GM21529 (cell line): ENCODE results near the gene LRMDA.
A peak's percentile ranks its signal among the peaks of the same experiment; 100 is the strongest.

ENCODE experiments used
- ATAC-seq: cut with Tn5 transposase; IDR thresholded peaks from one replicate; pipeline ENCODE4 v1.9.1; 2021; ENCODE audit not compliant: unreplicated experiment

Gene LRMDA

DNA sequence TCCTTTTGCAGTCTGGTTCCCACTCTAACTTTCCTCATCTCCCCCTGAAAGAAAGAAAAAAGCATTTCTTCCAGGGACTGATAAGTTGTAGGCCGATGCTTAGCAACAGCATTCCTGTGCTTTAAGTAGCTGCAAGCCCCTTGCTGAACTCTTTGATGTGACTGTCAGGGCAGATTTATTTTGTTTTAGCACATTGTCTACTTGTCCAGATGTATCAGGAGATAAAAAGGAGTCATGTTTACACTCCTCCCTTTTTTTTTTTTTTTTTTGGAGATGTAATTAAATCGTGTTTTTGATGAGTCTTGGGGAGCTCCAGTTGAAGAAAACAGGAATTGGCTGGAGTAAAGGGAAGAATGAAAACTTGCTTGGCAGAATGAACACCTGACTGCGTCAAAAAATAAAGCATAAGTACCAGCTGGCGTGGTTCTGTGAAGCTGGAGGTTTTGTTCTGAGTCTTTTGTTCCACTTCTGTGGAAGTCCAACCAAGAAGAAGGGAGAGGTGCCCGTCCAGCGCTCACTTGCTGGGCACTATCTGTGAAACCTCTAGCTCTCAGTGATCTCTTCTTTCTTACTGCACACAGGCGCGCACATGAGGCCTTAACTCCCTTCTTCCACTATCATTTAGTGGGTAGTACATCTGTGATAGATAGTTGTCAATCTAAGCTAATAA lies 871.7 kb downstream of the LRMDA start:
- no peak for ATAC-seq

DNA sequence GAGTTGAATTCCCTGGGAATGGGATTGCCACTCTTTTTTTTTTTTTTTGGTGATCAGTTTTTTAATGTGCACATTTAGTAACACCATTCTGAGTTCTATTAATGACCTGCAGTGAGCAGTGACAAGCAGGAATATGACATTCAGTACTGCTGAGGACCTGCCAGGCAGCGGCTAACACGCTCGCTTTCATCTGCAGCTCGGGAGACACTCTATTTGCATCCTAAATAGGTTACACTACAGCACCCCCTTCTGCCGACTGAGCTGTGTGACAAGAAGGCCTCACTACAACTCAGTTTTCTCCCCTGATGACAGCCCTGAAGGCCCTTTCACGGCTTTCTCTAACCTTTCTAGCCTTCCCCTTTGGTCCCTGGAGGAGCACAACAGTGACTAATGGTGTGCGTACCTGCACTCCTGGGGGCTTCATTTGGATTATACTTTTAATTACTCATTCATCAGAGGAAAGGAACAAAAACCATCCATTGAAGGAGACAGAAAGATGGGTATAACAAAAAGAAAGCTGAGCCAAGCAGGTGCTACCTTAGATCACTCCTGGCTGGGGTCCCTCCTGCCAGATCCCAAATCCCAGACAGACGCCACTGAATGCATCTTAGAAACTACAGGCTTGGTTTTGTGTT lies 872.4 kb downstream of the LRMDA start:
- ATAC-seq = no peak

DNA sequence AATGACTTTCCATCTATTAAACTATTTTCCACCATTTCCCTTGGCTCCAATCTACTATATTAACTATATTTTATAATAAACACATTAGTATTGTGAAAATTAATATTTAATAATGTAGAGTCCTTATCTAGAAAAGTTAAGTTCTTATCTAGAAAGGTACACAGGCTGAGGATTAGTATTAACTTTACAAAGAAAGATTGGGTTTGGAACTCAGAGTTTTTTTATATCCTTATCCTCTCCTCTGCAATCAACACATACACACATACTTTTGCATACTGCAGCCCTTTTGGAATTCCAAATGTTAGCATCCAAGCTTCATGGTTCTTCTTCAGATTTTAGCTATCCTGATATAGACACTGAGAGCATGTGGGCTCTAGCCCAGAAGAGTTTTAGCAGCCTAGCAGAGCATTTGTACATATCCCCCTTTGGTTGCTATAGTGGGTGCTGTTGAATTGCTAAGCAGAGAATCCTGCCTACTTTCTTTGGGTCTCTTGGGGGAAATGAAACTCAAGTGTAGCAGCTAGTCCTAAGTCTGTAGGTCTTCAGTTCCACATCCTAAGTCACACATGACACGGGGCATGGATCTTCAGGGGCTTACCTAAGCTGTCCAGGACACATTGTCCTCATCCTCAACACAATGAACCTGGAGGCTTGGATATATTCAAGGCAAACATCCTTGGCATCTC lies 874.6 kb downstream of the LRMDA start:
- ATAC-seq = no peak

DNA sequence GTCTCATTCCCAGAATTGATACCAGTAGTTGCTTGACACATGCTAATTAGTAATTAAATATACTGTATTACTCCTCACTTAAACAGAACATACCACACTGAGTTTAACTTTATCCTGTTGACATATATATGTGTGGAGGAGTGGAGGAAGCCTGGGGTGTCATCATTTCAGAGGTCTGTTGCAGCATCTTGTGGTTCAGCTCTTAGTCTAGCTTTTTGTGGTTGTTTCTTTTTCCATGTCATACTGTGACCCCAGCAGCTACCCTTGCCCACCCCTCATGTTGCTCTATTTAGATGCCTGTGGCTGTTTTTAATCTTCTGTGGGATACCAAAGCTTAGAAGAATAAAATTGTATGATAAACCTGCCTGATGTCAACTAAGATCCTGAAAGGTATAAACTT lies 875.4 kb downstream of the LRMDA start:
- no peak for ATAC-seq

DNA sequence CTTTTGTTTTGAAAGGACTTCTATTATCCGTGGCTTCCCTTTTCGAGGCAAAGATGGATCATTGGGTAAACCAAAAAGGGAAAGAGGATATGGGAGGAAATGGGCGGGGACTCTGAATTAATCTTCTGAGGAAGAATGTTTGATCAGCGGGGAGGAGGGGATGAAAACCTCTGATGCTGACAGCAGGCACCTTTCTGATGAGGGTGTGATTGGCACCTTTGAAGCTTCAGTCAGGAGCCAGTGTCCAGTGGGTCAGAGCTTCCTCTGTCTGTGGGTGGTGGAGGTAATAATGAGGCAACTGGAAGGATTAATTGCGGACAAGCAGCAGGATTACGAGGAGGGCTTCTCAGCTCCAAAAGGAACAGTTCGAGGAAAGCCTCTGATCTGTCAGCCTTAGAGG lies 877.6 kb downstream of the LRMDA start:
- ATAC-seq = no peak

DNA sequence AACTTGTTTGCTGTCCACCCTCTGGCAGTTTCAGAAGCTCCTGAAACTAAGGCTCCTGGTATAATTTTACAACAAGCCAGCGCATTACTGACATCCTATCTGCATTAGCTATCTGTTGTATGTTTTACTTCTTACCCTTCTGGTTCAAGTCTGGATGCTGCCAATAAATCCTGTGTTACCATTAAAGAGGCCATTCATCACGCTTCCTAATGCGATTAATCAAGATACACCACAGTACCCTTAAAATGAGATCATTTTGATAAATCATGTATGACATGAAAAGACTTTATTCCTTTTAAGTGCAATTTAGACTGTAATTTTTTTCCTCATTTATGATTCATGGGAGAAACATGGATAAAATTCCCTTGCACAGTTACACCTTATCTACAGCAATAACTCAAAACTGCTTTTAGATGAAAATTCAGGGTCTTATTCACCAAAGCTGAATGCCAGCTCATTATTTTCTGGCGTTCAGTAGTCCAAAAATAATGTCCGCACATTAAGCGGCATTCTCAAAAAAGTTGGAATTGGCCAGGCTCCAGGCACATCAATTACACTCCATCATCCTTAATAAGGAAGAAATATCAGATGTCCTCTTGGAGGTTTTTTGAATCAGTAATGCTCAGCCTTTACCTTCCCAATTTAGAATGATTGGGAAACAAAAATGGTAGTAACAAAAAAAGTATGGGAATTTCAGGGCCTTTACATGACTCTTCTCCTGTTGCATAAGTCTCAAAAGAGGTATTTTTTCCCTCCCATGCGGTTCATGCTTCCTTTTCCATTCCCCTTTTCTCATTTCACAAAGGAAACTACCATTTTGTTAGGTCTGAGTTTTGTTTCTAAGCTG lies 878.5 kb downstream of the LRMDA start:
- no peak for ATAC-seq

DNA sequence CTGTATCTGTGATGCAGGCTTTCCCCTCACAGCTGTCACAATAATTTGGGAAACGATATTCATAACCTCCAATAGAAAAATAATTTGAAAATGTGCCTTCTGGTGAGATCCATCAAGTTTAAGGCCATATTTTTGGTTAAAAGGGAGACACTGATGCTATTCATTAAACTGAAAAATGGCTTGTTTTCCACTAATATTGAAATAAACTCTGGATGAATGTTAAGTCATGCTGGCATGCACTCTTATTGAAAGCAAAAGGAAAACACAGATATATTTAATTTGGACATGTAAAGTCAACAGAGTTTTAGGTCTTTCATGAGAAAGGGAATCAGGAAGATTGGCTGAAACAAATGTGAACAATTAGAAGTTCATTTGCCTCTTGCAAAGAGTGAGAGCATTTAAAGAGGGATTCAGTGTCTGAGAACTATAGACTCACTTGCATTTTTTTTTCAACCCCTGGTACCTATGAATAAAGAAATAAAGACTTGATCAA lies 879.2 kb downstream of the LRMDA start:
- ATAC-seq = no peak

DNA sequence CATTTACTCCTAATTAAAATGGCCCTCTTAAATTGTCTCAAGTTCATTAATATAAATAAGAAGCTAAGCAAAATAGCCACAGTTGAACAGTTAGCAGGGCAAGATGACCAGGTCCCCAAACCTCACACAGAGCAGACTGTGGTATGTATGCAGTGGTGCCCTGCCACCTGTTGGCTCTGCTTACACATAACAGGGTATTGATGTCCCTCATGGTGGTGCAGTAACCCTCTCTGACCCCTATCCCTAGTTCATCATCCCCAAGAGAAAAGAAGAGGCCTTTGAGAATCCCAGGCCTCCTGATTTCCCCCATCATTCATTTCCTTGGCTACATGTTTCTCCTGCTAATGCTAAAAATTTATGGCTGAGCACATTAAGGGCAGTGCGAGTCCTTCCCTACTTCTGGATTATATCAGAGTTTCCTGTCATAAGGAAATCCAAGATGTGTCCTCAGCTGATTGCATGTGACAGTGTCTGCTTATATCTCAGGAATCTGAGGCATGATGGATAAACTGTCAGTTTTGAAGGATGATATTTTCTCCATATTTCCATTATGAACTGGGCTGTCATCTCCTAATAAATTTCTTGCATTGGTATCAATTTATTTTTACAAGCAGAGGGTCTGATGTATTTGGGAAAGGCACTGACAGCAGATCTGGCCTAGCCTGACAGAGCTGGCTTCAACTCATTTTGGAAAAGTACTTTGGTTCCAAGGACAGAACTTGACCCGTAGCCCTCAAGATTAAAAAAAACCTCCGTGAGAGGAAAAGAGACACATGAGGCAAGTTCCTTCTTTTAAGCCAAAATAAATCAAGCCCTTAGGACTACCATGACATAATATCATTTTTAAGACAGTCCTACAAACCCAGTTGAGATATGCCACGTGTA lies 880.6 kb downstream of the LRMDA start:
- ATAC-seq = peak; percentile 76

DNA sequence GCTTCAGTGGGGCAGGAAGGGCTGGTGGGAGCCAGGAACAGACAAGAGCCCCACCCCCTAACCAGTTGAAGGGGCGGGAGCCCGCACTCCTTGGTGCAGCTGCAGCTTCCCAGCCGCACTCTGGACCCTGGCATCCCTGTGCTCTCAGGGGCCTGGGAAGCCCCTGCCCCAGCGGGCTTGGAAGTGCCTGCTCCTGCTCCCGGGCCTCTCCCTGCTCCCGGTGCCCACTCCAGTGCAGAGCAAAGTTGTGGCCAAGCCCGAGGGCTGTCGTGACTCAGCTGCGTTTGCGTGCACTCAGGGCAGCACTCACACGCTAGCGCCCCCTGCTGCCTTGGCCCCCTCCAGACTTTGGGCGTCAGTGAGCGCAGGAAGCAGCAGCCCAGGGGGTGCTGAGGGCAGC lies 883.8 kb downstream of the LRMDA start:
- ATAC-seq = no peak

DNA sequence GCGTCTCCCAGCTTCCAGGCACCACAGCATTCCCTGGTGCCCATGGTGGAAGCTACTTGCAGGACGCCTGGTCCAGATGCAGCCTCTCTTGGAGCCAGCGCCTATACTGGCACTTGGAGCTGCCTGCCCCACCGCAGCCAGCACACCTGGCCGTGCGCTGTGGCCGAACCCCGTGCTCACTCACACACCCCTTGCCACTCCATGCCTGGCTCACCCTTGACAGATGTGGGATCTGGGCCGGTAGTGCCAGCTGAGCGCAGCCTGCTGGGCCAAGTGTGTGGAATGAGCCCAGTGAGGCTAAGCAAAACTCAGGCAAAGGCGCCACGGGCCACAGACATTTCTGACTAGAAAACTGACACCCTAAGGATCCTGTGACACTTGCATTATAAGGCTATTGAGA lies 884.8 kb downstream of the LRMDA start:
- ATAC-seq = no peak

DNA sequence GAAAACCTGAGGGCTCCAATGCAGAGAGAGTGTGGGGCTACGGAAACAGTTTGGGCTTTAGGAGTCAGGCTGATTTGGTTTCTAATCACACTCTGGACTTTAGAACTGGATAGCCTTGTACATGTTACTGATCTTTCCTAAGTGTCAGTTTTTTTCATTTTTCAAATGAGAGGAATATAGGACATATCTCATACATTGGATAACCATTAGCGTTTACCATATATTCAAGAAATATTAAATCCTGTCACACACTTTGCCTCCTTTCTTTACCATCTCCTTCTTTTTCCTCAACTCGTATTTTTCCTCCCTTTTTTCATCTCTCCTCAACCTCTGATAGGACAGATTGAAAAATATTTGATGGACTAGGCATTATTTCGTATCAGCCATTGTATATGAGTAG lies 885.7 kb downstream of the LRMDA start:
- no peak for ATAC-seq

DNA sequence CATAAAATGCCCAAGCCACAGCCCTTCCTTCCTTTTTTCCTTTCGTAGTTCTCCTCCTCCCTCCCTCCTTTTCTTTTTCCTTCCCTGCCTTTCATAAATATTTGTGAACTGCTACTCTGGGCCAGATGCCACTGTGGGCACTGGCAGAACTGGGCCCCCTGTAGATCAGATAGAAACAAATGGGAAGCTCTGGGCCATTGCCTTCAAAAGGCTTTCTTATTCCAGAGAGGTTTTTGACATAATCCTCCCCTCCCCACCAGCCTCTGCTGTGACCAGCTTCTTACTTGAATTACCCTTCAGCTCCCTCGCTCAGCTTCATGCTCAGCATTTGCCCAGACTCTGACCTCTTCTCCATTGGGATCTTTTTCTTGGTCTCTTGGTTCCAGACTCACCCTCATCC lies 886.8 kb downstream of the LRMDA start:
- ATAC-seq = no peak

DNA sequence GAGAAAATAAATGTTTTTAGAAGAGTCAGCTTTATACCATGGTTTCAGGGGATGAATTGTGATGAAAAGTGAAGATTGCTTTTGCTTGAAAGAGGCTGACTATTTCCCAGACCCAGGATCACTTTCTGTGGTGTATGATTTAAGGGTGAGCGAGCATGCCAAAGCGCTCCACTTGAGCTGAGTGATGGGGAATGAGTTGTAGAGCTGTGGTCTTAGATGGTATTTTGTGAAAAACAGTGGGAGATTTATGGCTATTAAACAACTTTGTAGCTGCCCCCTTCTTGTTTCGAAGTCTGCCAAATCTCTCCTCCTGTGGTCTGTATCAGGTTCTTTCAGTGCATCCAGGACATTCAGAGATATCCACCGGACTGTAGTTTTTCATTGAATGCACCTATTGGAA lies 888.2 kb downstream of the LRMDA start:
- no peak for ATAC-seq

DNA sequence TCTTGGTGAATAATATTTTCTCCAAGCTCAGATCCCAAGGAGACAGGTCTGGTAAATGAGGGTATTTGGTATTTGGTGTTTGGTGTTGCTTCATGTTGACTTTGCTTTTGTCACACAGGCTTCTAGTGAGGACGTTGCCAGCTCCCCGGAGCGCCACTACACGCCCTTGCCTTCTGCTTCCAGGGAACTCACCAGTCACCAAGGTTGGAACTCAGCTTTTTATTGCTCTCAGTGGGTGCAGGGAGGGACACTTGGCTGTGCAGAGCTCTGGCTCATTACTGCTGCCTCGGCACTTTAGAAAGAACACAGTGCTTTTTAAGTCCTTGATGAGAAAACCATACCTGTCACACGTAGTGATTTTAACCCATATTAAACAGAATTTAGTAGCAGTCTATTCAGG lies 892.9 kb downstream of the LRMDA start:
- no peak for ATAC-seq

DNA sequence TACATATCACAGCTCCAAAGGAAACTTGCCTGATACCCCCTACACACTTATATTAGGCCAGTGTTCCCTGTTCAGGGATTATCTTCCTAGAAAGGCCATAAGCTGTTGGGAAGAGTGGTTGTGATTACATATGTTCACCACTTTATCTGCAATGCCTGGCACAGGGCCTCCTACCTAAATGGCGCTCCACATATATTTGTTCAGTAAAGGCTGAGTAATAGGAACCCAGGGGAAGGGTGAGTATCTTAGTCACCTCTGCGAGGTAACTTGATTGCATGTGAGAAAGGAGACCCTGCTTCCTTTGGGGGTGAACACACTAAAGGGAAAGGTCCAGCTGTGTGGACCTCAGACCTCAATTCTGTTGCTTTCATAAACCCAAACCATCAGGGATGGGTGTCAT lies 896.0 kb downstream of the LRMDA start:
- ATAC-seq = no peak

DNA sequence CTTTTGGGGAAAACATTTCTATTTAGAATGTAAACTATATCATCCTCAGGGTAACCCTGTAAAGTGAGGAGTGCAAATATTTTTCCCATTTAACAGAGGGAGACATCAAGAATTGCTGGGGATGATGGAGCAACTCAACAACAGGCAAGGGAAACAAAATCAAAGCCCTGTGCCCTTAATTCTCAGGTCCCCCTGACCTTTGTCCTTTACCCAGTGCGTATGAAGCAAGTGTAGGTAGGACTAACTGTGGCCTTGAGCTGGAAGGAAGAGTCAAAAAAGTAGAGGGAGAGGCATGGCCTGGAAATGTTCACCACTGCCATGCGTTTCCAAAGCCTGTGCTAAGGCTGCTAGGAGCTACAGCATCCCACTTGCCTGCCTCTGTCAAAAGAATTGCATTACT lies 896.9 kb downstream of the LRMDA start:
- ATAC-seq = no peak

DNA sequence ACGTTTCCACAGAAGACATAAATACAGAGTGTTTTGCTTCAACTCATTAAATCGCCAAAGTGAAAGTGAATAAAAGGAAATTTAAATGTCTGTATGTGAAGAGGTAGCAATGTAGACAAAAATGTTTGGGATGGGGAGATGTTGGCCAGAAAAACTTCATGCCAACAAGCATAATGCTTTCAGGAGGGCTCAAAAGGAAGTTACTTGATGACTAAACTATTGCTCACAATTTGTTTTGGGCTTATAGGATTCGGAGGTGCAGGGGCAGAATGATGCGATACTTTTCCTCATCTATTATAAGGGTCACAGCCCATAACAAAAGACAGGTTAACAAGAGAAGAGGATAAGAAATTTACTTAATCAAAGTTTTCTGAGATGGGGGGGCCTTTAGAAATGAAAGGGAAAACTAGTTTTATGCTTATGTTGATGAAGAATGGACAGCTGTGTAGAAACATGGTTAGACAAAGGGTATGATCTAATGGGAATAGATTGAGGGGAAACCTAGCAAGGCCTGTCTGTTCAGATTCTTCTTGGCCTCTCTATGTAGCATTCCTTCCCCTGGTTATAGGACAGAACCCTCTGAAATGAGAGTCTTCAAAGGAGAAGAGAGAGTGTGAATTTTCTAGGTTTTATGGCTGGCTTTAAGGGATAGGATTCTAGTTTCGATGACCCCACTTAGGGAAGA lies 898.6 kb downstream of the LRMDA start:
- no peak for ATAC-seq

DNA sequence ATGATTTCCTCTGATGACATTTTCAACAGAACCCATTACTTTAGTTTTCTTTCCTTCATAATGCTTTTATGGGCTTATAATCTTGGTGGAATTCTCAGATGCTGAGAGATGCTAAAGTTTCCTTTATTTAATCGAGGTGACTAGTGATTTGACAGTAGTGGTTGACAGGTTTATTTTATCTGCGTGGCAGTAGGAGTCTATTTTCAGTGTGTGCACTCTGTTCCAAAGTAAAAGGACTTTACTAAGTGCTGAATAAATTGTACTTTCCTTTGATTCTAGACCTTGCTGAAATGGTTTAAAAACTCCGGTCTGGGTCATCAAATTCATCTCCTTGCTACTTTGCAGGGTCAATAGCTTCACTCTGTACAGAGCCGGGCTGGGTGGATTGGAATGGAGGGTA lies 900.3 kb downstream of the LRMDA start:
- ATAC-seq = no peak

DNA sequence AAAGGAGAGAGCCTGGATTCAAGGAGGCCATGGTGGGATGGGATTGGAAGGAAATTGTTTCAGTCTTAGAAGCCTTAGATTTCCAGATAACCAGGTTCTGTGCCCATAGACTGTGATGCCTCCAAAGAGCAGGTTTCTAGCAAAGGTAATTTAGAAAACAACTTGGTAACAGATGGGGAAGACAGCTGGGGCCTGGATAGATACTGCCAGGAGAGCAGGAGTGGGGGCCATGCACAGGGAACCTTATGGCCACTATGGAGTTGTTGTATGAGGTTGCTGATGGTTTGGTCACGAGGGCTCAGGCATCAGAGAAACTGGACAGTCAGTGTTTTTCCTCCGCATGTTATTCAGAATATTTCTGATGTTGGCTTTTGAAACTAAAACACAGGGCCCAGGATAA lies 901.9 kb downstream of the LRMDA start:
- ATAC-seq = no peak

DNA sequence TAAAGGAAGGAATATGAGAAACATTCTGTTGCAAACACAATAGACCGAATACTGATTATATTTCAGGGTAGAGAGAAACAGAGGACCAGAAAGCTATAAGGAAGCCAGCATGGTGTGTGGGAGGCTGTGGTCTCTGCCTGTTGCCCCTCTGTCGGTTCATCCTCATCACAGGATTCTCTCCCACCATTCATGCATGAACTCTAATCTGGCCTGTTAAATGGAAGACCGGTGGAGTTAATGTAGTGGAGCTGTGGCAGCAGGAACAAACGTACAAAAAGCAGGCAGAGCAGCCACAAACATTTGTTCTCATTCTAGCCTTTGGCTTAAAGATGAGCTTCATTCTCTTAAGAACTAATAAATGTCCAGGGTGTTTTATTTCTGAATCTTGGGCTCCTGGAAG lies 902.4 kb downstream of the LRMDA start:
- no peak for ATAC-seq
